ENCODE data around the gene TOMM20. TPM values are rescaled to one million over a fixed set of nuclear protein-coding genes. Genes with fewer than 3 reads are reported as not detected.
"Not testable (repeated sequence)": the region's sequence is repeated elsewhere in the genome, so short reads cannot be mapped to it uniquely, and the experiment has no call there.

TOMM20 gene
- total RNA-seq, 2 donors from 2014 or later = 110 to 117 TPM

- H3K27me3 Mint-ChIP-seq = no peaks in the 10 kb centered on the region
- H3K4me1 Mint-ChIP-seq = peaks cover 10% of the 10 kb centered on the region
- H3K27ac Mint-ChIP-seq = no peak overlapping the region
- ATAC-seq (replicated peaks) = no peak
- no peaks in the 10 kb centered on the region for H3K9me3 Mint-ChIP-seq
- H3K36me3 Mint-ChIP-seq (ENCODE audit: low read depth) = no peaks in the 10 kb centered on the region
- H3K4me3 Mint-ChIP-seq = no peak overlapping the region
These were observed 40.2 kb downstream of the TOMM20 start for GRCh38 chr1:235088430-235088829.

GRCh38 chr1:235087906-235088305 lies 40.7 kb downstream of the TOMM20 start:
- no peaks in the 10 kb centered on the region for H3K27me3 Mint-ChIP-seq
- ATAC-seq (replicated peaks) = no peak
- no peak overlapping the region for H3K4me3 Mint-ChIP-seq
- no peaks in the 10 kb centered on the region for H3K9me3 Mint-ChIP-seq
- peaks cover 15% of the 10 kb centered on the region for H3K4me1 Mint-ChIP-seq
- H3K36me3 Mint-ChIP-seq (ENCODE audit: low read depth) = no peaks in the 10 kb centered on the region
- H3K27ac Mint-ChIP-seq = no peak overlapping the region

- H3K27ac Mint-ChIP-seq; ATAC-seq (replicated peaks); H3K4me3 Mint-ChIP-seq; H3K36me3 Mint-ChIP-seq (ENCODE audit: low read depth); H3K27me3 Mint-ChIP-seq; H3K9me3 Mint-ChIP-seq: not testable (repeated sequence)
- peaks cover 16% of the 10 kb centered on the region for H3K4me1 Mint-ChIP-seq
These were observed 43.1 kb downstream of the TOMM20 start for GRCh38 chr1:235085411-235086117.

- not testable (repeated sequence) for H3K9me3 Mint-ChIP-seq; H3K27ac Mint-ChIP-seq; H3K27me3 Mint-ChIP-seq; ATAC-seq (replicated peaks); H3K4me3 Mint-ChIP-seq; H3K36me3 Mint-ChIP-seq (ENCODE audit: low read depth)
- H3K4me1 Mint-ChIP-seq = peaks cover 22% of the 10 kb centered on the region
These were observed 47.8 kb downstream of the TOMM20 start for GRCh38 chr1:235080788-235081187.

- H3K27ac Mint-ChIP-seq; ATAC-seq (replicated peaks); H3K27me3 Mint-ChIP-seq; H3K9me3 Mint-ChIP-seq; H3K4me3 Mint-ChIP-seq; H3K36me3 Mint-ChIP-seq (ENCODE audit: low read depth): not testable (repeated sequence)
- peaks cover 27% of the 10 kb centered on the region for H3K4me1 Mint-ChIP-seq
These were observed 48.4 kb downstream of the TOMM20 start for GRCh38 chr1:235080297-235080657.

- no peaks in the 10 kb centered on the region for H3K27me3 Mint-ChIP-seq
- H3K27ac Mint-ChIP-seq = no peak overlapping the region
- H3K36me3 Mint-ChIP-seq (ENCODE audit: low read depth) = no peaks in the 10 kb centered on the region
- H3K4me3 Mint-ChIP-seq = no peak overlapping the region
- H3K9me3 Mint-ChIP-seq = no peaks in the 10 kb centered on the region
- ATAC-seq (replicated peaks) = peak; percentile 17
- peaks cover 30% of the 10 kb centered on the region for H3K4me1 Mint-ChIP-seq
These were observed 49.0 kb downstream of the TOMM20 start for GRCh38 chr1:235079443-235080296.

GRCh38 chr1:235078480-235079381 lies 49.9 kb downstream of the TOMM20 start:
- no peaks in the 10 kb centered on the region for H3K9me3 Mint-ChIP-seq
- peaks cover 31% of the 10 kb centered on the region for H3K4me1 Mint-ChIP-seq
- no peak overlapping the region for H3K4me3 Mint-ChIP-seq
- ATAC-seq (replicated peaks) = no peak
- H3K27ac Mint-ChIP-seq = no peak overlapping the region
- H3K27me3 Mint-ChIP-seq = no peaks in the 10 kb centered on the region
- H3K36me3 Mint-ChIP-seq (ENCODE audit: low read depth) = no peaks in the 10 kb centered on the region

- H3K27me3 Mint-ChIP-seq = no peaks in the 10 kb centered on the region
- no peak overlapping the region for H3K4me3 Mint-ChIP-seq
- peak; percentile 56 for ATAC-seq (replicated peaks)
- H3K36me3 Mint-ChIP-seq (ENCODE audit: low read depth) = no peaks in the 10 kb centered on the region
- H3K9me3 Mint-ChIP-seq = no peaks in the 10 kb centered on the region
- peak overlapping the region; percentile 71 for H3K27ac Mint-ChIP-seq
- peaks cover 26% of the 10 kb centered on the region for H3K4me1 Mint-ChIP-seq
These were observed 50.8 kb downstream of the TOMM20 start for GRCh38 chr1:235077571-235078479.

- H3K4me3 Mint-ChIP-seq = no peak overlapping the region
- ATAC-seq (replicated peaks) = no peak
- H3K36me3 Mint-ChIP-seq (ENCODE audit: low read depth) = no peaks in the 10 kb centered on the region
- H3K9me3 Mint-ChIP-seq = no peaks in the 10 kb centered on the region
- peak overlapping the region; percentile 96 for H3K27ac Mint-ChIP-seq
- no peaks in the 10 kb centered on the region for H3K27me3 Mint-ChIP-seq
- H3K4me1 Mint-ChIP-seq = peaks cover 28% of the 10 kb centered on the region
These were observed 51.5 kb downstream of the TOMM20 start for GRCh38 chr1:235077163-235077540.

- Mint-ChIP-seq H3K4me1 (peaks cover 28% of the 10 kb centered on the region), H3K27me3 (no peaks in the 10 kb centered on the region), H3K4me3 (no peak overlapping the region), H3K9me3 (no peaks in the 10 kb centered on the region), H3K27ac (peak overlapping the region; percentile 96), H3K36me3 (ENCODE audit: low read depth) (no peaks in the 10 kb centered on the region)
- ATAC-seq (replicated peaks) = no peak
These were observed 52.0 kb downstream of the TOMM20 start for GRCh38 chr1:235076504-235077162.

- H3K36me3 Mint-ChIP-seq (ENCODE audit: low read depth) = no peaks in the 10 kb centered on the region
- H3K4me3 Mint-ChIP-seq = no peak overlapping the region
- no peaks in the 10 kb centered on the region for H3K27me3 Mint-ChIP-seq
- peak; percentile 36 for ATAC-seq (replicated peaks)
- peak overlapping the region; percentile 96 for H3K27ac Mint-ChIP-seq
- H3K9me3 Mint-ChIP-seq = no peaks in the 10 kb centered on the region
- peaks cover 28% of the 10 kb centered on the region for H3K4me1 Mint-ChIP-seq
These were observed 52.8 kb downstream of the TOMM20 start for GRCh38 chr1:235075777-235076308.

GRCh38 chr1:235075048-235075776 lies 53.4 kb downstream of the TOMM20 start:
- peak overlapping the region; percentile 96 for H3K27ac Mint-ChIP-seq
- peaks cover 25% of the 10 kb centered on the region for H3K4me1 Mint-ChIP-seq
- H3K9me3 Mint-ChIP-seq = no peaks in the 10 kb centered on the region

More at GRCh38 chr1:235075048-235075776, 53.4 kb downstream of the TOMM20 start:
- peak; percentile 78 for ATAC-seq (replicated peaks)
- no peaks in the 10 kb centered on the region for H3K36me3 Mint-ChIP-seq (ENCODE audit: low read depth)
- no peak overlapping the region for H3K4me3 Mint-ChIP-seq
- no peaks in the 10 kb centered on the region for H3K27me3 Mint-ChIP-seq

All from activated T-helper 17 cell treated with anti-CD3 and anti-CD28 coated beads, Interleukin-2, amount 50 U/mL, for 72 hours (primary cell).